ENCODE results near the gene RNU2-1. TPM values are rescaled to one million over a fixed set of nuclear protein-coding genes. Genes with fewer than 3 reads are reported as not detected.

Gene RNU2-1
- total and polyA plus RNA-seq, 7 donors = not detected

DNA sequence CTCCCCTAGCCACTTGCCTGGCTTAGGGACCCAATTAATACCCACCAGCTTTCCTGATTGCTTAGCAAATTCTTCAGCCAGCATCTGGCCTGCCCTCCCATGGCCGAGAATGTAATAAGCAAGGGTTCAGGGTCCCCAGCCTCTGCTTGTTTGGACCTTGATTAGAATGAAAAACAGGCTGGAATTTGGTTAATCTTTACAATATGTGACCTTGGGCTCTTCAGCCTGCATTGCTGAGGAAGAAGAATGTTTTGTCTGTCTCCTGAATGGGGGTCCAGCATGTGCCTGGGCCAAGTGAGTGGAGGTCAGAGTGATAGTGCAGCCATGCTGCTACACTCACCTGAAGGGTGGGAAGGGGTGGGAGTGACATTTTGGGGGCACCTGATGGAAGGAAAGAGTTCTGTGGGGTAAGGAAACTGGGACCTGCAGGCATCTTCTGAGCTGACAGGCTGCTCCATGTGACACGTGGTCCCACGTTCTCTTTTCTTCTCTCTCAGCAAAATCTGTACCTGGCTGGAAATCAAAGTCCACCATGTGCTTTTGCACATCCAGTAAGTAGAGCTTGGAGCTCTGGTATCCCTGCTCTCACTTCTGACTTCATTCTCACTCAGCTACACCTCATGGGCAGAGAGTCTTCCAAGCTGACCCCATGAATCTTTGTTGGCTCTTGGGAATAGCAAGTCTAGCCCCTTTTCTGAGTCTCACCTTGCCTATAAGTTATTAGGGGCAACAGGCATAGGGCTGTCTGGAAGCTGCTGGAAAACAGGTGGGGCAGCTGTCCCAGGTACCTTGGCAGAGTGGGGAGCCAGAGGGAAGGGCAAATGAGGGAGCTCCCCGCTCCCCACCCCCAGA, 16.8 kb downstream of the RNU2-1 start:
- Histone ChIP-seq H3K4me1 (peaks cover 0 to 16% (median 11%) of the 10 kb centered on the region in 4 donors), H3K36me3 (peaks cover 0 to 24% (median 10%) of the 10 kb centered on the region in 4 donors), H3K27ac (no peak overlapping the region), H3K4me3 (no peak overlapping the region), H3K9me3 (no peaks in the 10 kb centered on the region), H3K27me3 (no peaks in the 10 kb centered on the region)
- DNase-seq = peak; percentile 34
- 82 to 92% methylated on average over 4 of the region's 4 CpGs for WGBS, 2 donors
- TF ChIP-seq POLR2AphosphoS5 (IDR thresholded peaks at IDR 0.05) (no peak), EP300 (IDR thresholded peaks at IDR 0.05) (no peak), POLR2A (IDR thresholded peaks at IDR 0.05) (no peak), CTCF (IDR thresholded peaks at IDR 0.05) (no peak)
- intact Hi-C loops (cut with DNase I) = no loop called here

- H3K36me3 ChIP-seq = peaks cover 0 to 24% (median 10%) of the 10 kb centered on the region in 4 donors
- no peak overlapping the region for H3K27ac ChIP-seq
- no peak overlapping the region for H3K4me3 ChIP-seq
- intact Hi-C loops (cut with DNase I) = no loop called here
- no peaks in the 10 kb centered on the region for H3K27me3 ChIP-seq
- H3K9me3 ChIP-seq = no peaks in the 10 kb centered on the region
- DNase-seq = peak; percentile 50
- TF ChIP-seq CTCF (IDR thresholded peaks at IDR 0.05) (no peak), POLR2A (IDR thresholded peaks at IDR 0.05) (no peak), POLR2AphosphoS5 (IDR thresholded peaks at IDR 0.05) (no peak)
- WGBS, 2 donors = 84 to 90% methylated on average over 4 of the region's 4 CpGs
- peaks cover 0 to 17% (median 13%) of the 10 kb centered on the region in 4 donors for H3K4me1 ChIP-seq
Measured at GRCh38 chr17:43216369-43216761, 17.4 kb downstream of the RNU2-1 start.

GRCh38 chr17:43215341-43215740, 18.4 kb downstream of the RNU2-1 start:
- Histone ChIP-seq H3K9me3 (no peaks in the 10 kb centered on the region), H3K4me1 (peaks cover 0 to 23% (median 20%) of the 10 kb centered on the region in 4 donors), H3K27ac (no peak overlapping the region), H3K4me3 (no peak overlapping the region), H3K27me3 (no peaks in the 10 kb centered on the region), H3K36me3 (peaks cover 0 to 29% (median 10%) of the 10 kb centered on the region in 4 donors)
- intact Hi-C loops (cut with DNase I) = no loop called here
- TF ChIP-seq CTCF (IDR thresholded peaks at IDR 0.05) (no peak), EP300 (IDR thresholded peaks at IDR 0.05) (no peak), POLR2A (IDR thresholded peaks at IDR 0.05) (no peak), POLR2AphosphoS5 (IDR thresholded peaks at IDR 0.05) (no peak)
- DNase-seq = no peak
- 95 to 97% methylated on average over 3 of the region's 3 CpGs for WGBS, 2 donors

DNA sequence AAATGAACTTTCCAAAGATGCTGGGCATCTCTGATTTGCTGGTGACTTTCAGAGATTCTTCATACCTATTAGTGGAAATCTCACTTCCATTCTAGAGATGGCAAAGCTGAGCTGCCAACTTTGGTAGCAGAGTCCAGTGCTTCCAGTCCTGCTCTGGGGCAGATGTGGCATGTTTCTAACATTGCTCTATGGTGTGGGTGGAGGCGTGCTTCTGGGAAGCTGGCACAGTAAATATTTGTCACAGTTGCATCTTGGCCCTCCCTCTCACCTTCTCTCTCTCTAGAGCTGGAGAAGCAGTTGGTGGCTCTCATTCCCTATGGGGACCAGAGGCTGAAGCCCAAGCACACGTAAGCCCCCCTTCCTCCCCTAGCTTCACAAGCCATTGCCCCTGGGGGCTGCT, 20.2 kb downstream of the RNU2-1 start:
- no peak for TF ChIP-seq POLR2AphosphoS5 (IDR thresholded peaks at IDR 0.05)
- TF ChIP-seq CTCF (IDR thresholded peaks at IDR 0.05) = no peak
- TF ChIP-seq POLR2A (IDR thresholded peaks at IDR 0.05) = no peak
- TF ChIP-seq EP300 (IDR thresholded peaks at IDR 0.05) = no peak
- intact Hi-C loops (cut with DNase I) = loop anchor here (5.0 kb wide), 1 partner anchor 191 kb away; the partner anchor contains the start of gene VAT1
- Histone ChIP-seq H3K27ac (no peak overlapping the region), H3K9me3 (no peaks in the 10 kb centered on the region), H3K36me3 (peaks cover 0 to 47% (median 14%) of the 10 kb centered on the region in 4 donors), H3K4me1 (peaks cover 0 to 23% (median 20%) of the 10 kb centered on the region in 4 donors), H3K4me3 (no peak overlapping the region), H3K27me3 (no peaks in the 10 kb centered on the region)
- DNase-seq = no peak
- 74 to 97% methylated on average over 2 of the region's 2 CpGs for WGBS, 2 donors

Measured in sigmoid colon (tissue), 7 donors.